B cell (primary cell): Measurements from ENCODE around the gene GALNT18. TPM values are rescaled to one million over a fixed set of nuclear protein-coding genes. Genes with fewer than 3 reads are reported as not detected.
A peak's percentile ranks its signal among the peaks of the same experiment; 100 is the strongest.

Experiments used
- ATAC-seq: fragments of 200-7000 bp; cut with Tn5 transposase; one replicate; pipeline ENCODE4 v1.10.0; 2021; ENCODE audit warnings: low read depth, mild to moderate bottlenecking, moderate number of reproducible peaks, moderate library complexity
- CTCF ChIA-PET: fragments of 350-600 bp; sonication (Branson Sonifier 250); formaldehyde crosslinking; loops from one replicate; lab custom pipeline; 2021; ENCODE audit warnings: antibody characterized with exemption, inconsistent platforms; lab: Charles Lee
- POLR2A ChIA-PET: fragments of 350-600 bp; sonication (Branson Sonifier 250); formaldehyde crosslinking; loops from one replicate; lab custom pipeline; 2021; ENCODE audit warnings: antibody characterized with exemption; lab: Charles Lee
- DNase-seq: peaks from one replicate; pipeline ENCODE4 v3.0.0; 2013
- H2AFZ ChIP-seq: 2 replicates; pipeline ENCODE4 v1.6.1; 2012; ENCODE audit warnings: mild to moderate bottlenecking, low read depth, low read length; ENCODE audit not compliant: insufficient read depth, poor library complexity, severe bottlenecking
- H3K27ac ChIP-seq, 2 donors: 1 replicate in 1 of 2; 2 replicates in 1 of 2; pipeline ENCODE4 v1.5.1; 2012 to 2013; ENCODE audit warnings: low read length in 2 of 2, mild to moderate bottlenecking in 2 of 2, moderate library complexity in 1 of 2
- H3K27me3 ChIP-seq, 4 experiments: fragments of 200-600 bp in 1 of 4; sonication (generic) in 1 of 4; replicated peaks in 1 of 4; 1 replicate in 2 of 4; 2 replicates in 2 of 4; pipeline versions ENCODE4 v1.6.1 to v1.7.0; 2013 to 2016; ENCODE audit warnings: low read length in 3 of 4, mild to moderate bottlenecking in 2 of 4, mixed read lengths in 1 of 4, moderate library complexity in 1 of 4; ENCODE audit not compliant: insufficient read depth in 4 of 4, control insufficient read depth in 3 of 4; ENCODE audit errors: control extremely low read depth in 1 of 4
- H3K36me3 ChIP-seq, 2 experiments: replicated peaks in 1 of 2; 1 replicate in 1 of 2; 2 replicates in 1 of 2; pipeline versions ENCODE4 v1.6.1 to v1.7.1; 2013; ENCODE audit warnings: low read length in 1 of 2; ENCODE audit not compliant: insufficient read depth in 2 of 2, control insufficient read depth in 1 of 2; ENCODE audit errors: control extremely low read depth in 1 of 2, extremely low read depth in 1 of 2
- H3K4me1 ChIP-seq, 2 donors: fragments of 200-600 bp in 1 of 2; sonication (generic) in 1 of 2; 1 replicate in 1 of 2; 2 replicates in 1 of 2; pipeline versions ENCODE4 v1.5.1 to v1.6.1; 2013 to 2017; ENCODE audit warnings: low read length in 2 of 2; ENCODE audit not compliant: control insufficient read depth in 2 of 2, insufficient read depth in 2 of 2
- H3K4me2 ChIP-seq: replicated peaks from 2 replicates; pipeline ENCODE3; 2012; ENCODE audit warnings: mild to moderate bottlenecking, low read depth, low read length; ENCODE audit not compliant: poor library complexity, severe bottlenecking
- H3K4me3 ChIP-seq, 5 experiments: fragments of 200-600 bp in 1 of 5; sonication (generic) in 1 of 5; 1 replicate in 3 of 5; 2 replicates in 2 of 5; pipeline versions ENCODE4 v1.5.1 to v1.7.0; 2011 to 2016; ENCODE audit warnings: low read length in 4 of 5, mild to moderate bottlenecking in 4 of 5, low read depth in 2 of 5, control low read depth in 1 of 5, moderate library complexity in 1 of 5; ENCODE audit not compliant: insufficient read depth in 1 of 5; ENCODE audit errors: control extremely low read depth in 1 of 5, extremely low read depth in 1 of 5
- H3K79me2 ChIP-seq: fragments of 200-600 bp; sonication (generic); one replicate; pipeline ENCODE4 v1.6.0; 2016; ENCODE audit warnings: low read length; ENCODE audit not compliant: control insufficient read depth, insufficient read depth
- H3K9ac ChIP-seq: fragments of 200-600 bp; sonication (generic); 2 replicates; pipeline ENCODE4 v1.6.1; 2017; ENCODE audit warnings: mild to moderate bottlenecking, low read length, moderate library complexity
- H3K9me3 ChIP-seq, 3 donors: one replicate each; pipeline versions ENCODE4 v1.6.1 to v1.7.1; 2013; ENCODE audit warnings: low read length in 2 of 3; ENCODE audit not compliant: control insufficient read depth in 2 of 3, insufficient read depth in 1 of 3; ENCODE audit errors: control extremely low read depth in 1 of 3
- H4K20me1 ChIP-seq: 2 replicates; pipeline ENCODE4 v1.6.0; 2012; ENCODE audit warnings: mild to moderate bottlenecking, low read length; ENCODE audit not compliant: insufficient read depth, control insufficient read depth, poor library complexity, severe bottlenecking
- H3K27ac Mint-ChIP-seq: one replicate; pipeline ENCODE4 v1.8.0; 2021; ENCODE audit warnings: mixed read lengths
- H3K27me3 Mint-ChIP-seq: one replicate; pipeline ENCODE4 v1.8.0; 2021; ENCODE audit warnings: mixed read lengths
- H3K4me1 Mint-ChIP-seq: one replicate; pipeline ENCODE4 v1.8.0; 2021; ENCODE audit warnings: mixed read lengths
- H3K4me3 Mint-ChIP-seq: one replicate; pipeline ENCODE4 v1.8.0; 2021; ENCODE audit warnings: mixed read lengths
- H3K9me3 Mint-ChIP-seq: one replicate; pipeline ENCODE4 v1.8.0; 2022; ENCODE audit warnings: mixed read lengths; ENCODE audit not compliant: insufficient read depth
- CTCF ChIP-seq: fragments of 200-600 bp; IDR thresholded peaks from one replicate; pipeline ENCODE4 v1.8.0; 2022; ENCODE audit warnings: antibody characterized with exemption, mild to moderate bottlenecking
- EZH2 ChIP-seq: IDR thresholded peaks from 2 replicates; pipeline ENCODE4 v1.6.1; 2012; ENCODE audit warnings: borderline replicate concordance, low read depth, mild to moderate bottlenecking, moderate library complexity, low read length; ENCODE audit not compliant: insufficient read depth, poor library complexity, severe bottlenecking
- WGBS: methylation state at CpG from one replicate; pipeline ENCODE4 v1.1.5; 2013; ENCODE audit warnings: missing lambda C conversion rate; ENCODE audit not compliant: insufficient coverage; 5-methylcytosine and 5-hydroxymethylcytosine counted together
- intact Hi-C: fragments of 100-400 bp; cut with micrococcal nuclease; formaldehyde crosslinking; loops from one replicate; pipeline ENCODE4 v1.10.0; 2022
- polyA plus RNA-seq: library from polyadenylated mRNA; depleted of rRNA; stranded (reverse); fragments of >200 nt; gene quantifications from 2 replicates; pipeline ENCODE4 v1.2.3, GENCODE V29; 2012
- total RNA-seq, 2 donors: library from RNA; stranded (reverse); fragments of 120-200 nt in 1 of 2; gene quantifications; 1 replicate in 1 of 2; 2 replicates in 1 of 2; pipeline versions ENCODE4 v1.2.3 to v1.2.4, GENCODE V29; 2013 to 2022

Gene GALNT18
- total and polyA plus RNA-seq, 2 donors (not counting 1 experiment from before 2014, with no cell fraction given) = not detected

- Histone ChIP-seq H3K9ac (peak overlapping the region; percentile 46), H3K79me2 (no peaks in the 10 kb centered on the region), H3K4me3 (peak overlapping the region in 1 of 5 experiments; percentile 11), H4K20me1 (no peaks in the 10 kb centered on the region), H3K9me3 (peaks cover 0 to 2% (median 0%) of the 10 kb centered on the region in 3 donors), H3K4me1 (peaks cover 19% of the 10 kb centered on the region in 2 donors), H2AFZ (no peak overlapping the region), H3K4me2 (peak overlapping the region; percentile 50), H3K27ac (peak overlapping the region; percentile 56 to 72), H3K36me3 (no peaks in the 10 kb centered on the region), H3K27me3 (no peaks in the 10 kb centered on the region)
- ChIA-PET CTCF (no interaction called here), POLR2A (no interaction called here)
- H3K4me1 Mint-ChIP-seq = peaks cover 26% of the 10 kb centered on the region
- H3K27ac Mint-ChIP-seq = peak overlapping the region; percentile 62
- H3K27me3 Mint-ChIP-seq = peaks cover 3% of the 10 kb centered on the region
- peak overlapping the region; percentile 35 for H3K4me3 Mint-ChIP-seq
- WGBS = 30% methylated on average over 7 of the region's 9 CpGs
- peak; percentile 81 for ATAC-seq
- peak; percentile 61 for DNase-seq
- peaks cover 2% of the 10 kb centered on the region for H3K9me3 Mint-ChIP-seq
- intact Hi-C loops = no loop called here
- TF ChIP-seq CTCF (no peak), EZH2 (no peak)
These were observed 378.0 kb downstream of the GALNT18 start for GRCh38 chr11:11243590-11244469.

GRCh38 chr11:11243209-11243589 is 378.6 kb downstream of the GALNT18 start:
- CTCF ChIA-PET = no interaction called here
- Histone ChIP-seq H4K20me1 (no peaks in the 10 kb centered on the region), H3K4me2 (peak overlapping the region; percentile 50), H2AFZ (no peak overlapping the region), H3K4me3 (peak overlapping the region in 1 of 5 experiments; percentile 11), H3K36me3 (no peaks in the 10 kb centered on the region), H3K9me3 (peaks cover 0 to 2% (median 0%) of the 10 kb centered on the region in 3 donors), H3K27me3 (no peaks in the 10 kb centered on the region), H3K9ac (peak overlapping the region; percentile 46), H3K27ac (peak overlapping the region in 1 of 2 donors; percentile 72), H3K4me1 (peaks cover 19% of the 10 kb centered on the region in 2 donors), H3K79me2 (no peaks in the 10 kb centered on the region)
- POLR2A ChIA-PET = no interaction called here
- 96% methylated on average over 4 of the region's 6 CpGs for WGBS
- intact Hi-C loops = no loop called here
- peak overlapping the region; percentile 17 for H3K4me3 Mint-ChIP-seq
- TF ChIP-seq EZH2 (no peak), CTCF (no peak)
- ATAC-seq (no peak), DNase-seq (no peak)
- peaks cover 3% of the 10 kb centered on the region for H3K27me3 Mint-ChIP-seq
- no peak overlapping the region for H3K27ac Mint-ChIP-seq
- peaks cover 26% of the 10 kb centered on the region for H3K4me1 Mint-ChIP-seq
- peaks cover 2% of the 10 kb centered on the region for H3K9me3 Mint-ChIP-seq
